ENCODE measurements around the gene PLCD3. TPM values are rescaled to one million over a fixed set of nuclear protein-coding genes. Genes with fewer than 3 reads are reported as not detected.

The PLCD3 gene
- total RNA-seq, 1 experiment from 2014 or later, result 55.8 TPM

- no peak for TF ChIP-seq OVOL2 (CRISPR knock-in tag; IDR thresholded peaks at IDR 0.05; ENCODE audit: borderline replicate concordance)
- TF ChIP-seq ERG (CRISPR knock-in tag; IDR thresholded peaks at IDR 0.05), result no peak
- no peak for TF ChIP-seq ZNF121 (CRISPR knock-in tag; IDR thresholded peaks at IDR 0.05)
- TF ChIP-seq TEAD1 (CRISPR knock-in tag; IDR thresholded peaks at IDR 0.05), result no peak
- no peak for TF ChIP-seq RELA (CRISPR knock-in tag; IDR thresholded peaks at IDR 0.05; ENCODE audit: borderline replicate concordance)
- TF ChIP-seq FOXP4 (CRISPR knock-in tag; IDR thresholded peaks at IDR 0.05), result no peak
- TF ChIP-seq GTF2I (CRISPR knock-in tag; conservative IDR thresholded peaks at IDR 0.05), result no peak
- TF ChIP-seq RORB (CRISPR knock-in tag; IDR thresholded peaks at IDR 0.05), result no peak
- TF ChIP-seq ZNF232 (CRISPR knock-in tag; IDR thresholded peaks at IDR 0.05), result no peak
- TF ChIP-seq ZNF416 (CRISPR knock-in tag; IDR thresholded peaks at IDR 0.05), result no peak
- TF ChIP-seq SMAD4 (CRISPR knock-in tag; IDR thresholded peaks at IDR 0.05), result no peak
Observed at GRCh38 chr17:45168991-45169752, 36.9 kb upstream of the PLCD3 start (continued).

- TF ChIP-seq ZNF263 (CRISPR knock-in tag; IDR thresholded peaks at IDR 0.05; ENCODE audit: low read depth) (no peak), ATF6 (CRISPR knock-in tag; IDR thresholded peaks at IDR 0.05) (no peak), NFATC4 (CRISPR knock-in tag; IDR thresholded peaks at IDR 0.05) (no peak), USF2 (CRISPR knock-in tag; IDR thresholded peaks at IDR 0.05) (no peak), USF1 (CRISPR knock-in tag; IDR thresholded peaks at IDR 0.05) (no peak), ZMAT4 (CRISPR knock-in tag; IDR thresholded peaks at IDR 0.05) (no peak), TP53 (CRISPR knock-in tag; IDR thresholded peaks at IDR 0.05) (no peak)
- no peaks in the 10 kb centered on the region for H3K27me3 Mint-ChIP-seq (ENCODE audit: low read depth)
- peaks cover 16% of the 10 kb centered on the region for H3K4me1 Mint-ChIP-seq
- ATAC-seq, result no peak
- H3K27ac Mint-ChIP-seq, result no peak overlapping the region
- ChIA-PET CTCF (interaction anchor here (1.2 to 7.4 kb wide), 2 partner anchors 15 to 29 kb away, joined by 4 to 171 read pairs; partner anchors contain the start of genes ACBD4 and HEXIM1), POLR2A (interaction anchor here (0.6 to 1.0 kb wide), 2 partner anchors 17 to 194 kb away, joined by 3 read pairs; partner anchors contain the start of gene HEXIM1)
- peaks cover 9% of the 10 kb centered on the region for H3K36me3 Mint-ChIP-seq
- DNase-seq (ENCODE audit: low spot score), result no peak
- no peaks in the 10 kb centered on the region for H3K9me3 Mint-ChIP-seq
- H3K4me3 Mint-ChIP-seq, result no peak overlapping the region
Observed at GRCh38 chr17:45164734-45165269, 32.5 kb upstream of the PLCD3 start.

All from WTC11 (cell line).